DMS79 treated with DMSO at 0.1 percent for 48 hours (cell line): Measurements from ENCODE around the gene PDE9A.

Experiments
- DNase-seq: peaks from one replicate; lab custom pipeline; 2025; lab: John Stamatoyannopoulos, UW

Gene PDE9A

DNA sequence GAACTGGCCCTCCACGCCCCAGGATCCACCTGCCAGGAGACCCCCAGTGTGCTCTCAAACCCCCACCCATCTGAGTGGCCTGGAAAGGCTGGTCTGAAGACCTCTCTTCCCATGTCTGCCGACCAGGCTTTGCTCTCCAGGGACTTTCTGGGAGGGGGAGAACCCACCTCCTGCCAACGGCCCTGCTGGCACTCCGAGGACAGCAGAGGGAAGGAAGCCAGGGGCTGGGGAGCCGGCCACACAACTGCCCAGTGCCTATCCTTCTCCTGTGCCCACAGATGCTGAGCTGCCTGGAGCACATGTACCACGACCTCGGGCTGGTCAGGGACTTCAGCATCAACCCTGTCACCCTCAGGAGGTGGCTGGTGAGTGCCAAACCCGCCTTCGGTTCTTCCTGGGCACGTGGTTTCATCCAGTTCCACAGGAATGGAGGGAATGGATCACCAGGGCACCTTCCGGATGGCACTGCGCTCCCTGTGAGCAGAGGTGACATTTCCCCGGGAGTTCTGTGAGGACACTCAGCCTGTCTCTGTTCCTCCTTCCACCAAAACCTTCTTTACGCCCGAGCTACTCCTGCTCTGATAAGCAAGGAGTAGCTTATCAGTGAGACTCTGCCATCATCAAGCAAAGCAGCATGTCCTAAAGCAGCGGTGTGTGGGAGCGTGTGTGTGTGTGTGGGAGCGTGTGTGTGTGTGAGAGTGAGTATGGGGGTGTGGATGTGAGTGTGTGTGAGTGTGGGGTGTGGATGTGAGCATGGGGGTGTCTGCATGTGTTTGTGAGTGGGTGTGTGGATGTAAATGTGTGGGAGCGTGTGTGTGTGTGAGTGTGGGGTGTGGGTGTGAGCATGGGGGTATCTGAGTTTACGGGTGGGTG, 105.5 kb downstream of the PDE9A start:
- DNase-seq = no peak

GRCh38 chr21:42759594-42759927, 106.1 kb downstream of the PDE9A start:
- no peak for DNase-seq

DNA sequence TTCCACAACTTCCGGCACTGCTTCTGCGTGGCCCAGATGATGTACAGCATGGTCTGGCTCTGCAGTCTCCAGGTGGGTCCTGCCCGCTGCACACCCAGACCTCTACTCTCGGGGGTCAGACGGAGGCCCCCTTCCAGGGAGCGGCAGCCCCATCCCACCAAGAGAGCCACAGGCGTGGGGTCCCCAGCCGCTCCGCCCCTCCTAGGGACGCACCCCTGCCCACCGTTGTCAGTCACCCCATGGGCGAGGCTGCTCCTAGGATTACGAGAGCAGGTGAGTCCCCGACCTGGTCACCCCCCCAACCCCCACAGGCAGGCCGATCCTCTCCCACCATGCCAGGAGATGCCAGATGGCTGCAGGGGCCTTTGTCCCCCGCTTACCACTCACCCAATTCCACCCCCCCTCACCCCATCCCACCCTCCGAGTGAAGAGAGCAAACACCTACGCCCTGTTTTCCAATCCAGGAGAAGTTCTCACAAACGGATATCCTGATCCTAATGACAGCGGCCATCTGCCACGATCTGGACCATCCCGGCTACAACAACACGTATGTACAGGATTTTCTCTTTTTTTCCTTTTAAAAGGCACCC, 107.0 kb downstream of the PDE9A start:
- no peak for DNase-seq

GRCh38 chr21:42760951-42761751, 107.7 kb downstream of the PDE9A start:
- DNase-seq = no peak

GRCh38 chr21:42761776-42762335, 108.4 kb downstream of the PDE9A start:
- DNase-seq = no peak

- no peak for DNase-seq
These were observed 110.4 kb downstream of the PDE9A start for GRCh38 chr21:42763581-42764442.

DNA sequence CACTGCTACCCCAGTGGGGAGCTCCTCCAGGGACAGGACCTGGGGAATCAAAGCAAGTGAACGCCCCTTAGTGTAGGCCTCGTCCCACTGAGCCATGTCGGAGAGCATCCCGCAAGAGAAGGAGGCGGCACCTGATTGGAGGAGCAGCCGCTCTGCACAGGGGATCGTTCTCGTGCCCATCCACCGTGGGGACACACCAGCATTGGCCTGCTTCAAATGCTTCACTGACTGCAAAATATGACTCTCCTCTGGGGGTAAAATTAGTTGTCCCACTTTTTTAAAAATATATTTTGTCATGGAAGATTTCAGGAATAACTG, 111.0 kb downstream of the PDE9A start:
- no peak for DNase-seq

GRCh38 chr21:42764883-42765282, 111.5 kb downstream of the PDE9A start:
- DNase-seq = no peak

DNA sequence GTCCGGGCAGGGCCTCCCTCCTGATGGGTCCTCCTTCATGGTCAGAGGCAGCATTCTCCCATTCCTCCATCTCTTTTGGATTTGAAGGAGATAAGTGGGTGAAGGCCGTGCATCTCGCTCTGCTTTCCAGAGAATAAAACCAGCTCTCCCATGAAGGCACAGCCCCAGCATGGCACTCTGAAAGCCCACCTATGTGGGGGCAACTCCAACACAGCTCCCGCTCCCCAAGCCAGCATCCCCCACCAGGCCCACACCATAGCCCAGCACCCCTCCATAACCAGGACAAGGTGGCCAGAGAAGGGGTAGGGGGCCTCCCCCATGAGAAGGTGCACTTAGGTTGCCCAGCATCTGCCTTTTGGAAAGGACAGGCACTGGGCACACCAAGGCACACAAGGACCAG, 112.2 kb downstream of the PDE9A start:
- no peak for DNase-seq

DNA sequence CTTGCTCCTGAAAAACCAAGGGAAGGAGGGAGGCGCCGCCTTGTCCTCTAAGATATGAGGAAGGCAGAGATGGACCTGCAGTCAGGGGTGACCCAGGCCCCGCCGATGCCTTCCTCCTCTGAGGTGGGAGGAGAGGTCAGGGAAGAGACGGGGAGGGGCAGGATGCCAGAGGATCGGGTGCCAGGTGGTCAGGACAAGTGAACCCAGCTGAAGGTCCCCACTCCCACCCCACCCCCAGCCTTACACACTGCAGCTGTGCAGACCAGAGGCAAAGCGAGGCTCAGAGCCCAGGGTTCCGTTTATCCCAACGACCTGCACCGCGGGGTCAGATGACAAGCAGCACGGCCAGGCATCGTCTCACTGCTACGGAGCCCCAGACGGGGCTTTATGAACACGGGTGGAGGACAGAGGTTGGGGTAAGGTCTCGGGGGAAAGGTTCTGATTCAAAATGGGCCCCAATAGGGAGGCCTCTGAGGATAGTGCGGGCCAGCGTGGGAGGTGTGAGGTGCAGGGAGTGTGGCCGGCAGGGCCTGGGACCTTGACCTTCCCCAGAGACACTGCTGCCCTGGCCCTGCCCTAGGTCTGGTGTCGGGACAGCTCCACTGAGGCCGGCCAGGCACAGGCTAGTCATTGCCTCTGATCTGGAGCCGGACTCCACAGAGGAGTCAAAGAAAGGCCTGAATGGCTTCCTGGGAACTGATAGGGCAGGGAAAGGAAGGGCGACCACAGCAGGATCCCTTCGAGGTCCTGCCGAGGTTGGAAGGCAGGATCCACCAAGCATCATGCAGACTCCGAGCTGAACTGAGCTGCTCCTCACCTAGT, 113.5 kb downstream of the PDE9A start:
- no peak for DNase-seq

DNA sequence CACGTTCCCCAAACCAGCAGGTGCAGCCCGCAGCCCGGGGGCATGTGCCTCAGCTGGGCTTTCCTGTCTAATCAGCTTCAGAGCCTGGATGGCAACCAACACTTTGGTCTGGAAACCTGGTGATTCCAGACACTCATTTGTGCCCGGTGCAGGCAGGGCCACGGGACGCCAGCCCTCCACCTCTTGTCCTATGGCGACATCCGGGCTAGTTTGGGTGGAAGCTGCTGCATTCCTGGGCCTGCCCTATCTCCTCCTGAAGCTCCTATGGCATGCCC, 114.1 kb downstream of the PDE9A start:
- DNase-seq = no peak

DNA sequence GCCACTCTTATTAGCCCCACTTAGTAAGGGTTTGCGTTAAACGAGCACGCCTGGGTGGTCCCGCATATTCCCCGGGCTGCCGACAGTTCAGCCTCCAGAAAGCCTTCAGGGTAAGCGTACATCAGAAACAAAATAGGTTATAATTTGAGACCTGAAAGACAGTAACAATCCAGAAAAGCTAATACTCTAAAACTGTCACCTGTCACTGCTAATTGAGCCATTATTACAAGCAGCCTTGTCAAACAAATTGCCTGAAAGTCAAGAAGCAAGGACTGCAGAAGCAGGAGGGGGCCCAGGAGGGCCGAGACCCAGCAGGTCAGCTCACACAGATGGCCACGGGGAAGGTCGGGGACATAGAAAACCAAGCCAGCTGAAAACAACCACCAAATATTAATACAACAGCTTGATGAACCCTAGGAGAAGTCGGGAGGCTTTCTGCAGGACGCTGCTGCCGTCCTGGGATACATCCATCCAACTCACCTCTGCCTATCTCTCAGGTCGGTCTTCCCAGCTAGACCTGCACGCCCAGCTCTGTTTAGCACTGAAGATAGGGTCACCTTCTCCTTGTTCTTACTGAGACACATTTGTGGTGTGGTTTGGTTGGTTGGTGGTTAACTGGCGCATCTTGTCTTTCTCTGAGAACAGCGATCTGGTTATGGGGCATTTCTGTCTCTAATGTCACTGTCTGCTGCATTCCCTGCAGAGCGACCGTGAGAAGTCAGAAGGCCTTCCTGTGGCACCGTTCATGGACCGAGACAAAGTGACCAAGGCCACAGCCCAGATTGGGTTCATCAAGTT, 115.1 kb downstream of the PDE9A start:
- DNase-seq = no peak

DNA sequence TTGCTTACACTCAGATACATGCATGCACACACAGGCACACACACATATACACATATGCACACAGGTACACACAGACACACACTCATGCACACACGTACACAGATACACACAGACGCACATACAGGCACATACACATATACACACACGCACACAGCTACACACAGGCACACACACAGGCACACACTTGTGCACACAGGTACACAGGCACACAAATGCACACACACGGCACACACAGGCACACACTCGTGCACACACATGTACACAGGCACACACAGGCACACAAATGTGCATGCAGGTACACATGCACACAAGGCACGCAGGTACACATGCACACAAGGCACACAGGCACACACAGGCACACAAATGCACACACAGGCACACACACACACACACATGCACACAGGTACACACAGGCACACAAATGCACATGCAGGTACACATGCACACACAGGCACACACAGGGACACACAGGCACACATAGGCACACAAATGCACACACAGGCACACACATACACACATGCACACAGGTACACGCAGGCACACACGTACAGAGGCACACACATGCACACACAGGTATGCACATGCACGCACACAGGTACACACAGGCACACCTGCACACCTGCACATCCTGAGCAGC, 115.9 kb downstream of the PDE9A start:
- no peak for DNase-seq

- DNase-seq = no peak
These were observed 116.6 kb downstream of the PDE9A start for GRCh38 chr21:42769820-42770716.

- no peak for DNase-seq
These were observed 117.5 kb downstream of the PDE9A start for GRCh38 chr21:42770717-42771502.

- DNase-seq = no peak
These were observed 118.0 kb downstream of the PDE9A start for GRCh38 chr21:42771503-42771805.

GRCh38 chr21:42775123-42775522, 121.7 kb downstream of the PDE9A start:
- no peak for DNase-seq

- no peak for DNase-seq
These were observed 122.5 kb downstream of the PDE9A start for GRCh38 chr21:42775891-42776290.
